Liver (tissue), 3 donors: ENCODE data around the gene TCP1.

Experiments
- GABPA ChIP-seq, 2 donors: IDR thresholded peaks in 1 of 2; conservative IDR thresholded peaks in 1 of 2; 2 replicates each; pipeline ENCODE4 v1.6.1; 2016; ENCODE audit warnings: antibody characterized with exemption in 2 of 2, mild to moderate bottlenecking in 1 of 2, moderate library complexity in 1 of 2
- JUND ChIP-seq, 2 donors: IDR thresholded peaks; 2 replicates each; pipeline ENCODE4 v1.6.1; 2016; ENCODE audit warnings: antibody characterized with exemption in 2 of 2
- RAD21 ChIP-seq, 2 donors: IDR thresholded peaks; 2 replicates each; pipeline ENCODE4 v1.6.1; 2016; ENCODE audit warnings: antibody characterized with exemption in 2 of 2, mild to moderate bottlenecking in 2 of 2
- RXRA ChIP-seq, 2 donors: IDR thresholded peaks; 2 replicates each; pipeline ENCODE4 v1.6.1; 2017 to 2018; ENCODE audit warnings: antibody characterized with exemption in 2 of 2, mild to moderate bottlenecking in 1 of 2
- TAF1 ChIP-seq: conservative IDR thresholded peaks from 2 replicates; pipeline ENCODE4 v1.6.1; 2016; ENCODE audit warnings: antibody characterized with exemption, mild to moderate bottlenecking
- YY1 ChIP-seq: IDR thresholded peaks from 2 replicates; pipeline ENCODE4 v1.6.1; 2016; ENCODE audit warnings: antibody characterized with exemption, mild to moderate bottlenecking
- TF ChIP-seq, protein P1 (sequence below): fragments of 150-350 bp; IDR thresholded peaks from 2 replicates; pipeline ENCODE4 v1.5.1; 2017; ENCODE audit warnings: improper control_type of control experiment, low read depth, low read length; ENCODE audit not compliant: missing input control
- TF ChIP-seq, protein P2 (sequence below): IDR thresholded peaks from 2 replicates; pipeline ENCODE4 v1.6.1; 2016; ENCODE audit warnings: antibody characterized with exemption
- donor health status: healthy.
- donor health status: healthy.

DNA sequence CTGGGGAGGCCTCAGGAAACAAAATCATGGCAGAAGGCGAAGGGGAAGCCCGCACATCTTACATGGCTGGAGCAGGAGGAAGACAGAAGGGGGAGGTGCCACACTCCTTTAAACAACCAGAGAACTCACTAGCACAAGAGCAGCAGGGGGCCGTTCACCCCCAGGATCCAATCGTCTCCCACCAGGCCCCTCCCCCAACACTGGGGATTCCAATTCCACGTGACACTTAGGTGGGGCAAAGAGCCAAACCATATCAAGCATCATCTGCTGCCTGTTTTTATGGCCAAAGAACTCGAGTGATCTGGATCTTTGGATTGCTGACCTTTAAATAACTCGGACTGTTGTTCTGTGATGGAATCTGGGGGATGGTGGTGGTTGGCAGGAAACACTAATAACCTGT, 38.7 kb upstream of the TCP1 start:
- TF ChIP-seq, protein P1, sequence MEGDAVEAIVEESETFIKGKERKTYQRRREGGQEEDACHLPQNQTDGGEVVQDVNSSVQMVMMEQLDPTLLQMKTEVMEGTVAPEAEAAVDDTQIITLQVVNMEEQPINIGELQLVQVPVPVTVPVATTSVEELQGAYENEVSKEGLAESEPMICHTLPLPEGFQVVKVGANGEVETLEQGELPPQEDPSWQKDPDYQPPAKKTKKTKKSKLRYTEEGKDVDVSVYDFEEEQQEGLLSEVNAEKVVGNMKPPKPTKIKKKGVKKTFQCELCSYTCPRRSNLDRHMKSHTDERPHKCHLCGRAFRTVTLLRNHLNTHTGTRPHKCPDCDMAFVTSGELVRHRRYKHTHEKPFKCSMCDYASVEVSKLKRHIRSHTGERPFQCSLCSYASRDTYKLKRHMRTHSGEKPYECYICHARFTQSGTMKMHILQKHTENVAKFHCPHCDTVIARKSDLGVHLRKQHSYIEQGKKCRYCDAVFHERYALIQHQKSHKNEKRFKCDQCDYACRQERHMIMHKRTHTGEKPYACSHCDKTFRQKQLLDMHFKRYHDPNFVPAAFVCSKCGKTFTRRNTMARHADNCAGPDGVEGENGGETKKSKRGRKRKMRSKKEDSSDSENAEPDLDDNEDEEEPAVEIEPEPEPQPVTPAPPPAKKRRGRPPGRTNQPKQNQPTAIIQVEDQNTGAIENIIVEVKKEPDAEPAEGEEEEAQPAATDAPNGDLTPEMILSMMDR, result no peak
- TF ChIP-seq, protein P2, sequence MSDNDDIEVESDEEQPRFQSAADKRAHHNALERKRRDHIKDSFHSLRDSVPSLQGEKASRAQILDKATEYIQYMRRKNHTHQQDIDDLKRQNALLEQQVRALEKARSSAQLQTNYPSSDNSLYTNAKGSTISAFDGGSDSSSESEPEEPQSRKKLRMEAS, result no peak
- TF ChIP-seq GABPA (IDR thresholded peaks at IDR 0.05 in 1 of 2, conservative IDR thresholded peaks at IDR 0.05 in 1 of 2), result no peak
- no peak for TF ChIP-seq RXRA (IDR thresholded peaks at IDR 0.05)
- no peak for TF ChIP-seq RAD21 (IDR thresholded peaks at IDR 0.05)
- no peak for TF ChIP-seq YY1
- no peak for TF ChIP-seq JUND (IDR thresholded peaks at IDR 0.05)
- TF ChIP-seq TAF1, result no peak
